ENCODE data around the gene LGALS12.
"Not testable (repeated sequence)": the region's sequence is repeated elsewhere in the genome, so short reads cannot be mapped to it uniquely, and the experiment has no call there.

The LGALS12 gene

GRCh38 chr11:63535734-63536133 is 29.9 kb downstream of the LGALS12 start:
- no peak for DNase-seq

DNA sequence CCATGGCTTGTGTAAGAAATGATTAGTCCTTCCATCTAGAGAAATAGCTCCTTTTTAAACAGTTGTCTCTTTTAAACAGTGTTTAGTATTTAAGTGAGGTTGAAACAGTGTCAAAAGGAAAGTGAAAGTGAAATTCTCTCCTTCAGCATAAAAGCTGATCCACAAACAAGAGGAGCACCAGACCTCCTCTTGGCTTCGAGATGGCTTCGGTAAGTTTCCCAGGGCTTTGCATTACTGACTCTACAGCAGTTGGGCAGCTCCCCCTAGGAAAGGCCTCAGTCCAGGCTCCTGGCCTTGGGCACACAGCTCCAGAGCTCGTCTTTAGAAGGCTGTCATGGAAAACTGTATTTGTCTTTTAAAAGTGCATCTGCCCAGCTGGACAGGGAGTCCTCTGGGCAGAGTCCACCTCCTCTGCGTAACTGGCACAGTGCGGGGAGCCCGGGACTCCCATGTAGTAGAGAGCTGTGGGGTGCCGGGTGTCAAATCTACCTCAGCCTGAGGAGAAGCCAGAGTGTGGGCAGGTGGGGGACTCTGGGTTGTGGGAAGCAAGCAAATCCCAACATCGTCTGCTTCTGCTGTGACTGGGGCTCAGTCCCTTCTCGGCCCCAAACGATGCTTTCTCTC is 30.9 kb downstream of the LGALS12 start, which contains the start of gene PLAAT4:
Gene PLAAT4 (plus strand): TSS at position 140 of the 624 bp plus-strand sequence. CDS start 61 bp downstream, at position 201.
- DNase-seq, result no peak

DNA sequence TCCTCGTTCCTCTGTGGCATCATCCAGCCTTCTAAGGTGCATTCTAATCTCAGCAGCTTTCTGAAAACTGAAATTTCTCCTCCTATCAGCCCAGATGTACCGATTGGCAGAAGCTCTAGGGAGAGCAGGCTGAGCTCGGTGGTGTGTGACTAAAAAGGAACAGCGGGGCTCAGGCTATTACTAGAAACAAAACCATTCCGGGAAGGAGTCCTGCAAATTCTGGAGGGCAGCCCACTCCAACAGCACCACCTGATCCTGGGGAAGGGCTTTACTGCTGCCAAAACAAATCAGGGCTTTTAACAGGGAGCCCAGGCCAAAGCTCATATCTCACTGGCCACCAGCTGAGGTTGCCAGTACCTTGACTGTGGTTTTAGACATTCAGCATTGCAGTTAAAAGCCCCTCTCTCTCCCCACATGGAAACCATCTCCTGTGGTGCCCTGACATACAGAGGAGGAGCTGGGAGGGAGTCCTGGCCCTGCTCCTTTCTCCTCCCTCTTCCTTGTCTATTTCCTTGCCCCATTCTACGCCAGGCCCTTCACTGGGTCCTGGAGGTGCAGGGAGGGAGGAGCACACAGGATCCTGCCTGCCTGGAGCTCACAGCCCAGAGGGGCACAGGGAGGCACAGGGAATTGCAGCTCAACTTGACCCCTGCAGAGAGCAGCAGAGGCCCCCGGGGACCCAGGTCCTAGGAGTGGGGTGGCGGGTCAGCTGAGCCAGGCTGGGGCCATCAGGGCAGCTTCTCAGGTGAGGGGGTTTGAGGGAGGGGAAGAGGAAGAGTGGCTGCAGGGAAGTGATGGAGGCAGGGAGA is 31.6 kb downstream of the LGALS12 start:
- DNase-seq, result no peak

DNA sequence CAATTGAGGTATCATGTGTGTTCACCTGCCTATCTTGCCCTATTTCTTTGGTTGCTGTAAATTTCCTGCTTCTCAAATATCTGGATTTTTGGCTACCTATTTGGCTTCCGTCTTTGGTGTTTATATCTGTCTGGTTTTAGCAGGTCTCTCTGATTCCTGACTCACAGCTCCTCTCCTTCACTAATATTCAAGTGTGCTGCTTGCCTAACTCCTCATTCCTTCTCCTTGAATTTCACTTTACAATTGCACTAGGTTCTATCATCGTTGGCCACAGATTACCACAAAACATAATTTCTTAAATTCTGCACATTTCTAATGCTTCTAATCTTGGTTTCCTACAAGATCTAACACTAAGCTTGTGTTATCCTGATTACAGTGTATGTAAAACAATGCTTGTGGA is 36.6 kb downstream of the LGALS12 start:
- not testable (repeated sequence) for DNase-seq

GRCh38 chr11:63543711-63544110 is 37.8 kb downstream of the LGALS12 start:
- no peak for DNase-seq

GRCh38 chr11:63547061-63547460 is 41.2 kb downstream of the LGALS12 start:
- no peak for DNase-seq

DNA sequence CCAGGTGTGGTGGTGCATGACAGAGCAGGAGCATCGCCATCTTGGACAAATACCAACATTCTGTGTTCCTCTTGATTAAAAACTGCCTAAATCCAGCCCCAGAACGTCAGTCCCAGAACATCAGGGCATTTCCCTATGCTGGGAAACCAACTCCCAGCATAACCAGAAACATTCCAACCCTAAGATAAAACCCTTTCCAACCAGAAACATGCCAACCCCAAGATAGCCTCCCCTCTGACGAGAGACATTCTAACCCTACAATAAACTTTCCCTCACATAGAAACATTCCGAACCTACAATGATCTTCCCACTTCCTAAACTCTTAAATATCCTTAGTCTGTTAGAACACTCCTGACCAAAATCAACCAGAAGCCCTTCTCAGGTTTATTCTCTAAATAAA is 42.3 kb downstream of the LGALS12 start:
- no peak for DNase-seq

DNA sequence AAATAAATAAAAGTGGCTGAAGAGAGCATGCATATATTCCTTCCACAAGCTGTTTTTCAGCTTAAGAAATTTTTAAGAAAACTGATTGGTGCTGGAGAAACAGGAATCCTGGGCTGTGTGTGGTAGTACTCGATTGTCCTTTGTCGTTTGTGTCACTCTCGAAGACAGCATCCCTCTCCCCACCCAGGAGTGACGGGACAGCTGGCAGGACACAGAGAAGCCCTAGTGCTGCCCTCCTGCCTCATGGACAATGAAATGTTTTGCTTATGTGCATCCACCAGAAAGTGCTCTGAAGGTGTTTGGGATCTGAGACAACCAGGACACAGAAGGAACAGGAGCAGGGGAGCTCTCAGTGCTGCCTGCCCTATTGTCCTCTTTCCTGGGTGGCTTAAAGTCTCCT is 43.5 kb downstream of the LGALS12 start:
- no peak for DNase-seq

DNA sequence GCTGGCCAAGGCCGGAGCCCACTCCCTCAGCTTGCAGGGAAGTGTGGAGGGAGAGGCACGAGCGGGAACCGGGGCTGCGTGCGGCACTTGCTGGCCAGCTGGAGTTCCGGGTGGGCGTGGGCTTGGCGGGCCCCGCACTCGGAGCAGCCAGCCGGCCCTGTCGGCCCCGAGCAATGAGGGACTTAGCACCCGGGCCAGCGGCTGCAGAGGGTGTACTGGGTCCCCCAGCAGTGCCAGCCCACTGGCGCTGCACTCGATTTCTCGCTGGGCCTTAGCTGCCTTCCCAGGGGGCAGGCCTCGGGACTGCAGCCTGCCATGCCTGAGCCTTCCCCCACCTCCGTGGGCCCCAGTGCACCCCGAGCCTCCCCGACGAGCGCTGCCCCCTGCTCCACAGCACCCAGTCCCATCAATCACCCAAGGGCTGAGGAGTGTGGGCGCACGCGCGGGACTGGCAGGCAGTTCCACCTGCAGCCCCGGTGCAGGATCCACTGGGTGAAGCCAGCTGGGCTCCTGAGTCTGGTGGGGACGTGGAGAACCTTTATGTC is 44.3 kb downstream of the LGALS12 start:
- not testable (repeated sequence) for DNase-seq

DNA sequence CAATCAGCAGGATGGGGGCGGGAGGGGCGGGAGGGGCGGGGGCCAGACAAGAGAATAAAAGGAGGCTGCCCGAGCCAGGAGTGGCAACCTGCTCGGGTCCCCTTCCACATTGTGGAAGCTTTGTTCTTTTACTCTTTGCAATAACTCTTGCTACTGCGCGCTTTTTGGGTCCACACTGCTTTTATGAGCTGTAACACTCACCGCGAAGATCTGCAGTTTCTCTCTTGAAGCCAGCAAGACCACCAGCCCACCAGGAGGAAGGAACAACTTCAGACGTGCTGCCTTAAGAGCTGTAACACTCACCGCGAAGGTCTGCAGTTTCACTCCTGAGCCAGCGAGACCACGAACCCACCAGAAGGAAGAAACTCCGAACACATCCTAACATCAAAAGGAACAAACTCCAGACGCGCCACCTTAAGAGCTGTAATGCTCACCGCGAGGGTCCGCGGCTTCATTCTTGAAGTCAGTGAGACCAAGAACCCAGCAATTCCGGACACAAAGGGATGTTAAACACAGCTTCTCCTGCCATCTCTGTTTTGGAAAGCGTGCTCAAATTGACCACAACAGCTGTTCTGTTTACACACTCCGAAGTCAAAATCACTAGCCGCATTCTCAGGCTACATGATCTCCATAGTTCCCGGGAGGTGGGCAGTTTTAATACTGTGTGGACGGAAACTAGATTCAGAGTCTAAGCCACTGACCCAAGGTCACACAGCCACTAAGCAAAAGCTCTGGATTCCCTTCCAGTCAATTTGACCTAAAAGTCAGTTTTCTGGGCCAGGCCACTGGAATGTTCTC is 45.4 kb downstream of the LGALS12 start:
- no peak for DNase-seq

GRCh38 chr11:63551889-63552266 is 46.0 kb downstream of the LGALS12 start:
- DNase-seq, result peak; percentile 43

DNA sequence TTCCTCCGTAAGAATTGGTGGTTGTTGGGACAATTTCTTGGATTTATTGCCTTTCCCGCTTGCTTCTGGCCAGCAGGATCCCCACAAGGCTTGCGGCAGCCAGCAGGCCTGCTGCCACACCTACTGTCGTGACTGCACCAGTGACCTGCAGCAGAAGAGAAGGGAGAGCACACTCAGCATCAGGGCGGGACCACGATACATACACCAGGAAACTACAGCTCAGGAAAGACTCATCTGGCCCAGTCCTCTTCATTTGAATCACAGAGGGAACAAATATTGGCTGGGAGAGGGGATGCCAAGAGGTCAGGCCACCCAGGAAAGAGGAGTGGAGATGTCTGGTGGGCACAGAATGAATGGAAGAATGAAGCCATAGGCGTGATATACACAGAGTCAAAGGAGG is 47.0 kb downstream of the LGALS12 start:
- DNase-seq, result no peak

DNA sequence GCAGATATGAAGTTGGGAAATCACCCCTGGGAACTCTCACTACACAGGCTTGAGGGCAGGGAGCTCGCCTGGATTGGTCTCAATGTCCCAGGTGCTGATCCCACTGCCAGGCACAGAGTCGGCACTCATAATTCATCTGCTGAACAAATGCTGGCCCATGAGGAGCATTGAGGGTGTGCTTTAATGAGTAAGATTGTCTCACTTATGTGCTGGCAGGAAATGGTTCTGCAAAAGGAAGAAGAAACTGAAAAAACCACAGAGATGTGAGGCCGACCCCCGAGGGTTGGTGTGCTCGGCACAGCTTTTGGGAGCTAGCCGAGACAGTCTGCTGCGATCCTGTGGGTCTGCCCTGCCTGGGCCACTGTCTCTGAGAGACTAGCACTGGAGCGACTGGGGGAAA is 47.9 kb downstream of the LGALS12 start:
- DNase-seq, result peak; percentile 57

DNA sequence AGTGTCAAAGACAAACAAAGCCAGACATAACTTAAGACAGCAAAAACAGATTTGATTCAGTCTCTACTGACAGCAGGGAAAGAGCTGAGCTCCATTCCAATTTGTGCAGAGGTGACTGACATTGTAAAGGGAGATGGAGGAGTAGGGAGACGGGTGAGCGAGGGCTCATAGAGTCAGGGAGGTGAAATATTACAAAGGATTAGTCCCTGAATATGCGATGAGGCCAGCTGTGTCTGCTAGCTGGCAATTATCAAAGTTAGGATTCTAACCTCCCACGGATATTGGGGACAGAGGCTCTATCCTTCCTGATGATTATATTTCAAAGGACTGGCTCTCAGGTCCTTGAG is 49.0 kb downstream of the LGALS12 start:
- no peak for DNase-seq

DNA sequence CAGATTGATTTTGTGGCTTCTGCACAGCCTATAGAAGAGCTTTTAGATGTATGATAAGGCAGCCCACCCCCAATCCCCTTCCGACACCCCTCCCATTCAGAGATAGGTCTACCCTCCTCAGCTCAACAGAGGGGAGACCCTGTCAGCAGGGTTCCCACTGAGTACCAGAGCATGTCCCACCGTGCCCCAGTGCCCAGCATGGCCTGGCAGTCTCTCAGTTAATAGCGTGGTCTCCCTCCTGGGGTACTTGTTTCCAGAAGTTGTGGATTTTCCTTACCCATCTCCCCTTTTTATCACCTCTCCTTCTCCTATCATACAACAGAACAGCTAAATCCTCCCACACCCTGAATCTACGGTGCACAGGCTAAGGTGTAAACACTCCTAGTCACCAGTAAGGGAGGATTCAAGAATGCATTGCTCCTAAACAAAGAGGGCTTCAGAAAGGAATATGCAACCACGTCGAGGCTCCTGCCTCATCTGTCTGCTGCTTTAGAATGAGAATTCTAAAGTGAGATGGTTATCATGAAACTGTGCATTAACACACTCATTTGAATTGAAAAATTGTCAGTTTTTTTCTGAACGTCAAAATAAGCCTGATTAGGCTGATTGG is 50.6 kb downstream of the LGALS12 start:
- DNase-seq, result no peak

GRCh38 chr11:63557570-63557969 is 51.7 kb downstream of the LGALS12 start:
- no peak for DNase-seq

GRCh38 chr11:63558459-63559157 is 52.7 kb downstream of the LGALS12 start:
- no peak for DNase-seq

- peak; percentile 36 for DNase-seq
Observed at GRCh38 chr11:63560506-63561180, 54.8 kb downstream of the LGALS12 start.

GRCh38 chr11:63563201-63564055 is 57.5 kb downstream of the LGALS12 start, which contains the start of gene PLAAT2:
PLAAT2 (minus strand) TSS chr11:63563379; CDS start chr11:63563324, 55 bp downstream.
- DNase-seq, result no peak

- no peak for DNase-seq
Observed at GRCh38 chr11:63564056-63564774, 58.3 kb downstream of the LGALS12 start.
